ENCODE measurements around the gene BDH1.

GRCh38 chr3:197555281-197556261, at the start of gene BDH1:
- TF ChIP-seq POLR2A (IDR thresholded peaks at IDR 0.05; ENCODE audit: low read length) (no peak), GATA1 (IDR thresholded peaks at IDR 0.05; ENCODE audit: low read depth, low read length) (no peak)
